Mammary epithelial cell (primary cell): ENCODE data around the gene BBS7.

Source experiments
- EZH2 ChIP-seq: IDR thresholded peaks from 2 replicates; pipeline ENCODE4 v1.6.1; 2012; ENCODE audit warnings: low read length, inconsistent platforms, borderline replicate concordance
- TF ChIP-seq, protein P1 (sequence below), 2 donors: IDR thresholded peaks in 1 of 2; conservative IDR thresholded peaks in 1 of 2; 2 replicates each; pipeline ENCODE4 v1.5.1; 2011 to 2012; ENCODE audit warnings: inconsistent platforms in 2 of 2, low read length in 2 of 2, mild to moderate bottlenecking in 2 of 2, control low read depth in 1 of 2, low read depth in 1 of 2; ENCODE audit not compliant: insufficient read depth in 1 of 2; ENCODE audit errors: extremely low read depth in 1 of 2

DNA sequence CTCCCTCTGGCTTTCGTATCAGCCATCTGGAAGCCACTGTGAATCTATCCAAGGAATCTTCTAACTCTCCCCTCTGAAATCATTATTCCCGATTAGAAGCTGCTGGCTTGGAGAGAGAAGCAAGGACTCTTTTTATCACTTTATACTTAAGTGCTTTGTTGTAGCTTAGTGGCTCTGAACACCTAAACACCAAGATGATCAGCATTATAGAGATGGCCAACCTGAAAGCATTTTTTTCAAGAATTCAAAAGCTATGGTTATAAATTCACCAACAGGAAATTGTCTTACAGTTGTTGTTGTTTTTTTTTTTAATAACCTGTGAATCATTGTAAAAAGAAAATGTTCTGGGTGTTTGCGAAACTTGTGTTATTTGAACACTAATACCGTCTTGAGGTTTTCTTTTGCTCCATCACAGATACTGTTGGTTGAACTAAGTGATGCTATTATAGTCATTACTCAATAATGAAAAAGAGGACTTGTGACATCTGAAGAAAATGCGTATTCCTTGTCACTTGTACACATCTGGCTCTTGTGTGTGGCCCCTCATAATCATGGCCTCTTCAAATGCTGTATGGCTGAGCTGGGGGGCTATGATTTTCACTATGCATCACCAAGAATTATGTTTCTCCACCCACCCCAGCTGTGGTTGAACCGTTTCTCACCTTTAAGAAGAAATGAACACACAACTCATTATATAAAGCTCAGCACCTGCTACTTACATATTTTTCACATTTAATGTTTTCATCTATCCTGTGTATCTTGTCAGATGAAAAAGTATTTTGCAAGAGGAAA lies 93.5 kb downstream of the BBS7 start:
- TF ChIP-seq, protein P1, sequence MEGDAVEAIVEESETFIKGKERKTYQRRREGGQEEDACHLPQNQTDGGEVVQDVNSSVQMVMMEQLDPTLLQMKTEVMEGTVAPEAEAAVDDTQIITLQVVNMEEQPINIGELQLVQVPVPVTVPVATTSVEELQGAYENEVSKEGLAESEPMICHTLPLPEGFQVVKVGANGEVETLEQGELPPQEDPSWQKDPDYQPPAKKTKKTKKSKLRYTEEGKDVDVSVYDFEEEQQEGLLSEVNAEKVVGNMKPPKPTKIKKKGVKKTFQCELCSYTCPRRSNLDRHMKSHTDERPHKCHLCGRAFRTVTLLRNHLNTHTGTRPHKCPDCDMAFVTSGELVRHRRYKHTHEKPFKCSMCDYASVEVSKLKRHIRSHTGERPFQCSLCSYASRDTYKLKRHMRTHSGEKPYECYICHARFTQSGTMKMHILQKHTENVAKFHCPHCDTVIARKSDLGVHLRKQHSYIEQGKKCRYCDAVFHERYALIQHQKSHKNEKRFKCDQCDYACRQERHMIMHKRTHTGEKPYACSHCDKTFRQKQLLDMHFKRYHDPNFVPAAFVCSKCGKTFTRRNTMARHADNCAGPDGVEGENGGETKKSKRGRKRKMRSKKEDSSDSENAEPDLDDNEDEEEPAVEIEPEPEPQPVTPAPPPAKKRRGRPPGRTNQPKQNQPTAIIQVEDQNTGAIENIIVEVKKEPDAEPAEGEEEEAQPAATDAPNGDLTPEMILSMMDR (conservative IDR thresholded peaks at IDR 0.05 in 1 of 2, IDR thresholded peaks at IDR 0.05 in 1 of 2; ENCODE audit: extremely low read depth in 1 of 2, insufficient read depth in 1 of 2, low read depth in 1 of 2, low read length in 2 of 2): no peak
- no peak for TF ChIP-seq EZH2
